Esophagus muscularis mucosa (tissue), 3 donors: ENCODE data around the gene SLC38A10.

Experiments
- POLR2A ChIP-seq: fragments of 450-650 bp; IDR thresholded peaks from one replicate; pipeline ENCODE4 v1.6.1; 2017; ENCODE audit warnings: antibody characterized with exemption, moderate library complexity, mild to moderate bottlenecking, low read depth
- TF ChIP-seq, protein P1 (sequence below), 3 experiments: fragments of 200-600 bp in 2 of 3; fragments of 450-650 bp in 1 of 3; sonication (generic) in 2 of 3; IDR thresholded peaks; one replicate each; pipeline ENCODE4 v1.5.1; 2017 to 2019; ENCODE audit warnings: antibody characterized with exemption in 3 of 3, mild to moderate bottlenecking in 2 of 3, moderate library complexity in 1 of 3

DNA sequence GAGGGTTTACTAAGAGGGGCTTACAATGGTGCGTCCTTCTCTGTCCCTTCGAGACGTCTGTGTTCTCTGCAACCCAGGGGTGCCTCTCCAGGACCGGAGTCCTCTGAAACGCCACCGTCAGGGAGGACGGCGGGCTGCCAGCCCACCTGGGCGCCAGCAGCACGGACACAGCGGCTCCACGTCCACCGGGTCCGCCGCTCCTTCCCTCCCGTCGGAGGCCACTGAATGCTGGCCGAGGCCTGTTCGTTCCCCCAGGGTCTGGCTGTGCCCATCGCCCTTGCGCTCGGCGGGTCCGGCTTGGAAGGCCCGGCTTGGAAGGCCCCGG is 56.7 kb downstream of the SLC38A10 start:
- TF ChIP-seq, protein P1, sequence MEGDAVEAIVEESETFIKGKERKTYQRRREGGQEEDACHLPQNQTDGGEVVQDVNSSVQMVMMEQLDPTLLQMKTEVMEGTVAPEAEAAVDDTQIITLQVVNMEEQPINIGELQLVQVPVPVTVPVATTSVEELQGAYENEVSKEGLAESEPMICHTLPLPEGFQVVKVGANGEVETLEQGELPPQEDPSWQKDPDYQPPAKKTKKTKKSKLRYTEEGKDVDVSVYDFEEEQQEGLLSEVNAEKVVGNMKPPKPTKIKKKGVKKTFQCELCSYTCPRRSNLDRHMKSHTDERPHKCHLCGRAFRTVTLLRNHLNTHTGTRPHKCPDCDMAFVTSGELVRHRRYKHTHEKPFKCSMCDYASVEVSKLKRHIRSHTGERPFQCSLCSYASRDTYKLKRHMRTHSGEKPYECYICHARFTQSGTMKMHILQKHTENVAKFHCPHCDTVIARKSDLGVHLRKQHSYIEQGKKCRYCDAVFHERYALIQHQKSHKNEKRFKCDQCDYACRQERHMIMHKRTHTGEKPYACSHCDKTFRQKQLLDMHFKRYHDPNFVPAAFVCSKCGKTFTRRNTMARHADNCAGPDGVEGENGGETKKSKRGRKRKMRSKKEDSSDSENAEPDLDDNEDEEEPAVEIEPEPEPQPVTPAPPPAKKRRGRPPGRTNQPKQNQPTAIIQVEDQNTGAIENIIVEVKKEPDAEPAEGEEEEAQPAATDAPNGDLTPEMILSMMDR (IDR thresholded peaks at IDR 0.05) = no peak
- TF ChIP-seq POLR2A = no peak
